NCI-H1436 (cell line): ENCODE results near the gene CFAP99.

Experiments used
- DNase-seq: peaks from one replicate; lab custom pipeline; 2025; lab: John Stamatoyannopoulos, UW

Gene CFAP99

GRCh38 chr4:2510351-2511259, 91.8 kb downstream of the CFAP99 start:
- DNase-seq: no peak

- no peak for DNase-seq
These were observed 92.9 kb downstream of the CFAP99 start for GRCh38 chr4:2511645-2512131.
